Erythroblast (primary cell): ENCODE measurements around the gene RIN3.

ENCODE experiments used
- GATA1 ChIP-seq: IDR thresholded peaks from 2 replicates; pipeline ENCODE4 v1.6.1; 2011; ENCODE audit warnings: low read depth, mild to moderate bottlenecking, control low read depth, low read length, moderate library complexity
- POLR2A ChIP-seq: IDR thresholded peaks from 2 replicates; pipeline ENCODE4 v1.6.1; 2011; ENCODE audit warnings: mild to moderate bottlenecking, low read length

- TF ChIP-seq POLR2A = no peak
- TF ChIP-seq GATA1 = no peak
Observed at GRCh38 chr14:92495027-92495426, 18.6 kb upstream of the RIN3 start.
